ENCODE measurements around the gene SLC17A9.

SLC17A9 gene

GRCh38 chr20:62967149-62967501, 14.6 kb downstream of the SLC17A9 start:
- in situ Hi-C loops (cut with MboI; ENCODE audit: low sequenced_read_pairs) = no loop called here

GRCh38 chr20:62967628-62968351, 15.3 kb downstream of the SLC17A9 start:
- in situ Hi-C loops (cut with MboI; ENCODE audit: low sequenced_read_pairs) = no loop called here

- in situ Hi-C loops (cut with MboI; ENCODE audit: low sequenced_read_pairs) = no loop called here
Observed at GRCh38 chr20:62968378-62969178, 16.1 kb downstream of the SLC17A9 start.

GRCh38 chr20:62969179-62969760, 16.8 kb downstream of the SLC17A9 start:
- in situ Hi-C loops (cut with MboI; ENCODE audit: low sequenced_read_pairs) = no loop called here

GRCh38 chr20:62969939-62970306, 17.4 kb downstream of the SLC17A9 start:
- in situ Hi-C loops (cut with MboI; ENCODE audit: low sequenced_read_pairs) = no loop called here

DNA sequence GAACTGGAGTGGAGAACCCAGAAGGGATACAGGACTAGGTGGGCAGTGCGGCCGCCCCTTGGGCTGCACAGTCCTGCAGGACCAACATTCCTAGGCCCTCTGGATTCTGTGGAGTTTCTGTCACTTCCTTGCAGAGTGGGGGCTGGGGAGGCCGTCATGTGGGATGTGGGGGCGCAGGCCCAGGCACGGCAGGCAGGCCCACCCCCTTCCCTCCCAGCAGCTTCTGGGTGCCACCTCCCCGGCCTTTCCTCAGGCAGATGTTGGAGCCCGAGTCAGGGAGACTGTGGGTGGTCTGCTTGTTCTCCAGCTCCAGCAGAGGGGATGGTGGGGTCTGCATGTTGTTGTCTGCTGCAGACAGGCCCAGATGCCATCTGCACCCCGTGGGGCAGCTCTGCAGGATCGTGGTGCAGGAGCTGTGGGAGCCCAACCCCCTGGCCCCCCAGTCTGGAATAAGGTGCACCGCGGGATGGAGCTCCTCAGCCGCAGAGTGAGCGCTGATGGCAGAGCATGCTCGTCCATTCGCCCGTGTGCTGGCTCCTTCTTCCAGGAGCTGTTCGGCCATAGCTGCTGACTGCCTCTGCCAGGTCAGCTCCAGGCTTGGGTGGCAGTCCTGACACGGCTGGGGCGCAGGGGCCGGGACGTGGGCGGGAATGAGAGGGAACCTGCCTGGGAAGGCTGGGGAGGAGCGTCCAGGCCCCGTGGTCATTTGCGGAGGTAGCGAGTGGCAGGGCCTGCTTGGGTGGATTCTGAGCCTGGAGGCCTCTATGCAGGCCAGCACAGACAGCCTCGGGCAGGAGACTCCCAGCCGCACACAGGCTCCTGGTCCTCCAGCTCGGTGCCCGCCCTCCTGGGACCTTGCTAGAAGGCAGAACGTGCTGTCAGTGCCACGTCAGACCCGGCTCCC, 18.1 kb downstream of the SLC17A9 start:
- in situ Hi-C loops (cut with MboI; ENCODE audit: low sequenced_read_pairs) = no loop called here

- in situ Hi-C loops (cut with MboI; ENCODE audit: low sequenced_read_pairs) = no loop called here
Observed at GRCh38 chr20:62971211-62971949, 18.9 kb downstream of the SLC17A9 start.

GRCh38 chr20:62971950-62972844, 19.7 kb downstream of the SLC17A9 start:
- in situ Hi-C loops (cut with MboI; ENCODE audit: low sequenced_read_pairs) = no loop called here

GRCh38 chr20:62972845-62973745, 20.6 kb downstream of the SLC17A9 start:
- in situ Hi-C loops (cut with MboI; ENCODE audit: low sequenced_read_pairs) = no loop called here

GRCh38 chr20:62975251-62975760, 22.8 kb downstream of the SLC17A9 start:
- in situ Hi-C loops (cut with MboI; ENCODE audit: low sequenced_read_pairs) = no loop called here

- in situ Hi-C loops (cut with MboI; ENCODE audit: low sequenced_read_pairs) = no loop called here
Observed at GRCh38 chr20:62975812-62976508, 23.5 kb downstream of the SLC17A9 start.

- in situ Hi-C loops (cut with MboI; ENCODE audit: low sequenced_read_pairs) = no loop called here
Observed at GRCh38 chr20:62976886-62977285, 24.4 kb downstream of the SLC17A9 start.

GRCh38 chr20:62977613-62978560, 25.4 kb downstream of the SLC17A9 start:
- in situ Hi-C loops (cut with MboI; ENCODE audit: low sequenced_read_pairs) = no loop called here

- in situ Hi-C loops (cut with MboI; ENCODE audit: low sequenced_read_pairs) = no loop called here
Observed at GRCh38 chr20:62978561-62978943, 26.0 kb downstream of the SLC17A9 start.

DNA sequence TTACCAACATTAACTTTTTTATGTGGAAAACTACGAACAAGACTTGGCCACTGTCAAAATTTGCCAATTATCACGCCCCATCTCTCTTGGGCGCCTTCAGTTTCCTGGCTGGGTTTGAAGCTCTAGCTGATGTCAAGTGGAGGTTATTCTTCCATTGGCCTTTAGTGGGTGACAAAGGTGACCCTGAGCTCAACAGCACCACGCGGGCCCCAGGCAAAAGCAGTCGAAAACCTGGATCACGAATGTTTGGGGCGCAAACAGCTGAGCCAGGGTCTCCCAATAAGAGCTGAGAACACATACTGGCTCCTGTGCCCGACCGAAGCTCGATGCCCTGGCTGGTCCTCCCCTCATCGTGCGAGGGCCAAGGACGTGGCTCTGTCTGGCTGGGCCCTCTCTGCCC, 26.8 kb downstream of the SLC17A9 start:
- in situ Hi-C loops (cut with MboI; ENCODE audit: low sequenced_read_pairs) = no loop called here

DNA sequence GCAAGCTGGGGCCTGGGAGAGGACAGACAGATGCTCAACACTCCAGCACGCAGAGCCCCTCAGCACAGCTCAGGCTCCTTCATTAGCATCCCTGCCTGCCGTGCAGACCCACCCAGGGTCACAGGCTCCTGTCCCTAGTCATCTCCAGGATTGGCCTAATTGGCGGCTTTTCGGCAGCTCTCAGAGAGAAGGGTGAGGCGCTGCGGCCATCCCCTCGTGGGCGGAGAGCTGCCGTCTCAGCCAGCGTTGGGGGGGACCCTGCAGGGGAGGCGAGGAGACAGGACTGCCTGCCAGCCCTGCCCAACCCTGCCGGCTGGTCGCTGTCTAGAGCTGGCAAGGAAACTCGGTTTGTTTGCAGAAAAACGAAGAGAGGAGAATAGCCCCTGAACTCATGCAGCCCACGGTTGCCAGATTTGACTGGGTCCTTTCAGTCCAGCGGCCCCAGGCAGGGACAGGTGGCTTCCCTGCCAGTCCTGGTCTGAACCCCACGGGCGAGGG, 27.4 kb downstream of the SLC17A9 start:
- in situ Hi-C loops (cut with MboI; ENCODE audit: low sequenced_read_pairs) = no loop called here

Data from HL-60/S4 treated with phorbol 12-myristate 13-acetate at 8.2 ng/mL for 4 days and 3 days (cell line).